HCT116 (cell line): ENCODE measurements around the gene SORCS2. TPM values are rescaled to one million over a fixed set of nuclear protein-coding genes. Genes with fewer than 3 reads are reported as not detected.

Source experiments
- ATAC-seq: fragments of 200-7000 bp; cut with Tn5 transposase; 2 replicates; pipeline ENCODE4 v1.9.1; 2020; ENCODE audit warnings: mild to moderate bottlenecking, moderate library complexity
- BruUV-seq: library from RNA; stranded (reverse); fragments of 400-500 nt; replicated peaks from 2 replicates; lab custom pipeline; 2021; lab: Mats Ljungman, UMichigan
- CTCF ChIA-PET: fragments of 300-600 bp; sonication (Branson Sonifier 250); formaldehyde crosslinking; loops from one replicate; lab custom pipeline; 2021; ENCODE audit warnings: antibody characterized with exemption; lab: Charles Lee
- POLR2A ChIA-PET: fragments of 300-600, 350-600 bp; sonication (Branson Sonifier 250); formaldehyde crosslinking; loops from one replicate; lab custom pipeline; 2021; ENCODE audit warnings: antibody characterized with exemption; lab: Charles Lee
- RAD21 ChIA-PET, 2 experiments: fragments of 300-600 bp; sonication (Branson Sonifier 250); formaldehyde crosslinking; loops; one replicate each; lab custom pipeline; 2023; ENCODE audit warnings: low total read pairs in 2 of 2; ENCODE audit not compliant: uncharacterized antibody in 2 of 2, unreplicated experiment in 2 of 2, low non-redundant PET in 1 of 2; lab: Charles Lee
- DNase-seq: peaks from one replicate; pipeline ENCODE4 v3.0.0-alpha.2; 2010; ENCODE audit warnings: low read depth, low spot score
- H2AFZ ChIP-seq: fragments of 200-600 bp; shearing (Covaris generic), sonication (generic); 2 replicates; pipeline ENCODE4 v1.6.1; 2017; ENCODE audit warnings: low read depth, mixed run types, mixed read lengths, antibody characterized with exemption, low read length; ENCODE audit not compliant: poor library complexity, severe bottlenecking
- H3K27ac ChIP-seq: 2 replicates; pipeline ENCODE4 v1.5.1; 2012; ENCODE audit warnings: low read depth, low read length
- H3K27me3 ChIP-seq: fragments of 200-600 bp; sonication (generic); 2 replicates; pipeline ENCODE4 v1.6.1; 2016; ENCODE audit warnings: mixed run types, low read length, mixed read lengths; ENCODE audit not compliant: insufficient read depth
- H3K36me3 ChIP-seq, 2 experiments: fragments of 200-500 bp in 1 of 2; fragments of 200-600 bp in 1 of 2; sonication (Bioruptor generic) in 1 of 2; sonication (generic) in 1 of 2; 2 replicates each; pipeline versions ENCODE4 v1.5.1 to v1.6.1; 2014 to 2016; ENCODE audit warnings: low read length in 2 of 2, inconsistent platforms in 1 of 2, mixed read lengths in 1 of 2, mixed run types in 1 of 2; ENCODE audit not compliant: insufficient read depth in 2 of 2, control insufficient read depth in 1 of 2
- H3K4me1 ChIP-seq, 2 experiments: fragments of 200-600 bp in 1 of 2; sonication (generic) in 1 of 2; 2 replicates each; pipeline versions ENCODE4 v1.5.1 to v1.6.1; 2012 to 2017; ENCODE audit warnings: low read length in 2 of 2, inconsistent platforms in 1 of 2, mild to moderate bottlenecking in 1 of 2, mixed read lengths in 1 of 2, mixed run types in 1 of 2, moderate library complexity in 1 of 2; ENCODE audit not compliant: insufficient read depth in 2 of 2, control insufficient read depth in 1 of 2
- H3K4me2 ChIP-seq: fragments of 200-600 bp; sonication (generic); 2 replicates; pipeline ENCODE4 v1.6.1; 2017; ENCODE audit warnings: mixed run types, low read length, mixed read lengths
- H3K4me3 ChIP-seq, 2 experiments: fragments of 200-600 bp in 1 of 2; sonication (generic) in 1 of 2; replicated peaks in 1 of 2; 2 replicates each; pipeline ENCODE4 v1.5.1; 2011 to 2016; ENCODE audit warnings: low read length in 2 of 2, control low read depth in 1 of 2, low read depth in 1 of 2, mild to moderate bottlenecking in 1 of 2, mixed read lengths in 1 of 2, mixed run types in 1 of 2
- H3K79me2 ChIP-seq: fragments of 200-600 bp; sonication (generic); 2 replicates; pipeline ENCODE4 v1.6.1; 2017; ENCODE audit warnings: mild to moderate bottlenecking, mixed run types, low read length, moderate library complexity, mixed read lengths; ENCODE audit not compliant: insufficient read depth
- H3K9ac ChIP-seq: fragments of 200-600 bp; sonication (generic); 2 replicates; pipeline ENCODE4 v1.6.1; 2016; ENCODE audit warnings: low read length, mixed read lengths
- H3K9me2 ChIP-seq: fragments of 200-600 bp; sonication (generic), shearing (Covaris generic); 2 replicates; pipeline ENCODE4 v1.6.1; 2017; ENCODE audit warnings: mixed run types, mild to moderate bottlenecking, moderate library complexity; ENCODE audit not compliant: insufficient read depth
- H3K9me3 ChIP-seq, 2 experiments: fragments of 200-500 bp in 1 of 2; fragments of 200-600 bp in 1 of 2; sonication (Bioruptor generic) in 1 of 2; sonication (generic) in 1 of 2; 2 replicates each; pipeline ENCODE4 v1.6.1; 2014 to 2017; ENCODE audit warnings: low read length in 2 of 2, mixed read lengths in 2 of 2, inconsistent platforms in 1 of 2, low read depth in 1 of 2, mild to moderate bottlenecking in 1 of 2, mixed run types in 1 of 2, moderate library complexity in 1 of 2; ENCODE audit not compliant: control insufficient read depth in 1 of 2, insufficient read depth in 1 of 2
- H4K20me1 ChIP-seq: fragments of 200-600 bp; sonication (generic), shearing (Covaris generic); 2 replicates; pipeline ENCODE4 v1.6.1; 2017; ENCODE audit warnings: mixed run types, mild to moderate bottlenecking, moderate library complexity; ENCODE audit not compliant: insufficient read depth
- JUND ChIP-seq: IDR thresholded peaks from 2 replicates; pipeline ENCODE4 v1.6.1; 2012
- SRF ChIP-seq: IDR thresholded peaks from 2 replicates; pipeline ENCODE4 v1.6.1; 2012; ENCODE audit warnings: low read depth
- TCF7L2 ChIP-seq: IDR thresholded peaks from 2 replicates; pipeline ENCODE4 v1.7.0; 2011; ENCODE audit warnings: borderline replicate concordance, inconsistent platforms; ENCODE audit not compliant: insufficient read depth, insufficient read length; ENCODE audit errors: extremely low read depth
- intact Hi-C: fragments of 100-400 bp; cut with micrococcal nuclease; formaldehyde crosslinking; loops from 2 replicates; pipeline ENCODE4 v1.10.0; 2022
- total RNA-seq: library from RNA; stranded (reverse); gene quantifications from one replicate; pipeline ENCODE4 v1.2.1, GENCODE V29; 2021; ENCODE audit not compliant: unreplicated experiment
- TF ChIP-seq, protein P1 (sequence below): IDR thresholded peaks from 2 replicates; pipeline ENCODE4 v1.6.1; 2012; ENCODE audit warnings: low read depth
- TF ChIP-seq, protein P2 (sequence below): IDR thresholded peaks from 2 replicates; pipeline ENCODE4 v1.6.1; 2011; ENCODE audit warnings: mild to moderate bottlenecking, low read length, moderate library complexity; ENCODE audit not compliant: insufficient replicate concordance; ENCODE audit errors: extremely low read depth

The SORCS2 gene
- total RNA-seq, 1 experiment from 2014 or later: 0.37 TPM

DNA sequence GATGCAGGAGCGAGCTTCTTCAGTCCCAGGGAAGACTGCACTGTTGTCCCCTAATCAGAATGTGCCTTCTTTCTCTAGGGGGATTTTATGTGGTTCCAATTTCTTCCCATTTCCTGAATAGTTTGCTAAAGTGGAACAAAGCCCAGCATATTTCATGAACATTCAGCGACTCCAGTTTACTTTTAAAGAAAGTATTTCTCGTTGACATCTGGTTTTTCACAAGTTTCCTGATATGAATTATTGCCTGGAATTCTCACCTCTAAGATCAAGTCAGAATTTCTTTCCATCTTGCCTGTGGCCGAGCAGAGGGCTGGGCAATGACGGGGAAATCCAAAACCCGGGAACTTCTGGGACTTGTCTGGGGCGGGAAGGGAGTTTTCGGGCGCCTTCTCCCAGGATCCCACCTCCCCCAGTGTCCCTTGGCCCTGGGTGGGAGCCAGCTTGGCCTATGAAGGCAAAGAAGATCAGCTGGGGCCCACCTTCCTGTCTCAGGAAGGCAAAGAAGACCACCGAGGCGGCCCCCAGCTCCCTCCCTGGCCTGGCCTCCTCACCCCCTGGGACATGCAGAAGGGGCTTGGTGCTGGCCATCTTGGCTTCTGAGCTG is 15.4 kb downstream of the SORCS2 start (continued):
- TF ChIP-seq, protein P1, sequence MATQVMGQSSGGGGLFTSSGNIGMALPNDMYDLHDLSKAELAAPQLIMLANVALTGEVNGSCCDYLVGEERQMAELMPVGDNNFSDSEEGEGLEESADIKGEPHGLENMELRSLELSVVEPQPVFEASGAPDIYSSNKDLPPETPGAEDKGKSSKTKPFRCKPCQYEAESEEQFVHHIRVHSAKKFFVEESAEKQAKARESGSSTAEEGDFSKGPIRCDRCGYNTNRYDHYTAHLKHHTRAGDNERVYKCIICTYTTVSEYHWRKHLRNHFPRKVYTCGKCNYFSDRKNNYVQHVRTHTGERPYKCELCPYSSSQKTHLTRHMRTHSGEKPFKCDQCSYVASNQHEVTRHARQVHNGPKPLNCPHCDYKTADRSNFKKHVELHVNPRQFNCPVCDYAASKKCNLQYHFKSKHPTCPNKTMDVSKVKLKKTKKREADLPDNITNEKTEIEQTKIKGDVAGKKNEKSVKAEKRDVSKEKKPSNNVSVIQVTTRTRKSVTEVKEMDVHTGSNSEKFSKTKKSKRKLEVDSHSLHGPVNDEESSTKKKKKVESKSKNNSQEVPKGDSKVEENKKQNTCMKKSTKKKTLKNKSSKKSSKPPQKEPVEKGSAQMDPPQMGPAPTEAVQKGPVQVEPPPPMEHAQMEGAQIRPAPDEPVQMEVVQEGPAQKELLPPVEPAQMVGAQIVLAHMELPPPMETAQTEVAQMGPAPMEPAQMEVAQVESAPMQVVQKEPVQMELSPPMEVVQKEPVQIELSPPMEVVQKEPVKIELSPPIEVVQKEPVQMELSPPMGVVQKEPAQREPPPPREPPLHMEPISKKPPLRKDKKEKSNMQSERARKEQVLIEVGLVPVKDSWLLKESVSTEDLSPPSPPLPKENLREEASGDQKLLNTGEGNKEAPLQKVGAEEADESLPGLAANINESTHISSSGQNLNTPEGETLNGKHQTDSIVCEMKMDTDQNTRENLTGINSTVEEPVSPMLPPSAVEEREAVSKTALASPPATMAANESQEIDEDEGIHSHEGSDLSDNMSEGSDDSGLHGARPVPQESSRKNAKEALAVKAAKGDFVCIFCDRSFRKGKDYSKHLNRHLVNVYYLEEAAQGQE: no peak
- TF ChIP-seq JUND (no peak), SRF (no peak)
- TF ChIP-seq, protein P2, sequence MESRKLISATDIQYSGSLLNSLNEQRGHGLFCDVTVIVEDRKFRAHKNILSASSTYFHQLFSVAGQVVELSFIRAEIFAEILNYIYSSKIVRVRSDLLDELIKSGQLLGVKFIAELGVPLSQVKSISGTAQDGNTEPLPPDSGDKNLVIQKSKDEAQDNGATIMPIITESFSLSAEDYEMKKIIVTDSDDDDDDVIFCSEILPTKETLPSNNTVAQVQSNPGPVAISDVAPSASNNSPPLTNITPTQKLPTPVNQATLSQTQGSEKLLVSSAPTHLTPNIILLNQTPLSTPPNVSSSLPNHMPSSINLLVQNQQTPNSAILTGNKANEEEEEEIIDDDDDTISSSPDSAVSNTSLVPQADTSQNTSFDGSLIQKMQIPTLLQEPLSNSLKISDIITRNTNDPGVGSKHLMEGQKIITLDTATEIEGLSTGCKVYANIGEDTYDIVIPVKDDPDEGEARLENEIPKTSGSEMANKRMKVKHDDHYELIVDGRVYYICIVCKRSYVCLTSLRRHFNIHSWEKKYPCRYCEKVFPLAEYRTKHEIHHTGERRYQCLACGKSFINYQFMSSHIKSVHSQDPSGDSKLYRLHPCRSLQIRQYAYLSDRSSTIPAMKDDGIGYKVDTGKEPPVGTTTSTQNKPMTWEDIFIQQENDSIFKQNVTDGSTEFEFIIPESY: no peak

DNA sequence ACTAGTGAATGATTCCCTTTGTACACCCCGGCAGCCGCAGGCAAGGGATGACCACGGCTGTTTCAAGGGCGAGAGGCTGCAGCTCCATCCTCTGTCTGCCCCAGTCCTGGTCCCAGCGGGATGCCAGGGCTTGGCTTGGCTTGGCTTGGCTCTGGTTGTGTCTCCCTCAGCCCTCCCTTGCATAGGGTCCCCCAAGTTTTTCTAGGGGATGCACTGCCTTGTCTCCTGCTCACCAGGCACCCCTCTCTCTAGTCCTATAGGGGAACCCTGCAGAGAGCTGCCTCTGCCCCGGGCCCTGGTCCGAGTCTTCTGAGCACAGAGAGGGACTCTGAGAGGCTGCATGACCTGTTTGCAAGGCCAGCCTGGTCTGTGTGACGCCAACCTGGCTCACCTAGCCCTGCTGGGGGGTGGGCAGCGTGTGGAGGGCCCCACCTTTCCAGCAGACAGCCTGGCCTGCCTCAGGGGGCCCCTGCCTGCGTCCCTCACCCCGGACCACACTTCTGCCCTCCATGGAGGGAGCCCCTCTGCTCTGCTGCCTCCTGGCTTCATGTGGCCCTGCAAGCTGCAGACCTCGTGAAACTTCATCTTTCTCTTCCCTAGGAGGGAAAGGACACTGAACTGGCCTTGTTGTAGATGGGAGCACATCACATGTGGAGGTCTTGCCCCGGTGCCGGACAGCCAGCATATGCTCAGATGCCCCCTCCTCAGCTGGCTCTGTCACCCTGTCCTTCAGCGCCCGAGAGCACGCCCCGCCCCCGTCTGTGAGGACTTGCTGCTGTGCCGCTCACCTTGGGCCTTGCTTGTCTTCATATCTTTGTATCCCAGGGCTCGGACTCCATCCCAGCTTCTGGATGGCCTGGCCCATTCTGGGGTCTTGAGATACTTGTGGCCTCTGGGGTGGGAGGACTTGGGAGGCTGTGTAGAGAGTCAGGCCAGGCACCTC is 16.4 kb downstream of the SORCS2 start:
- Histone ChIP-seq H3K27ac (no peak overlapping the region), H3K27me3 (no peaks in the 10 kb centered on the region), H3K9me3 (no peaks in the 10 kb centered on the region), H3K4me1 (peaks cover 23 to 37% of the 10 kb centered on the region in 2 experiments), H2AFZ (no peak overlapping the region), H3K36me3 (no peaks in the 10 kb centered on the region), H4K20me1 (no peaks in the 10 kb centered on the region), H3K4me3 (no peak overlapping the region), H3K4me2 (no peak overlapping the region)
- intact Hi-C loops: no loop called here
- no TSS peak for BruUV-seq
- DNase-seq (no peak), ATAC-seq (no peak)
- CTCF ChIA-PET: no interaction called here
- TF ChIP-seq TCF7L2: no peak
- TF ChIP-seq, all 23 proteins: peak for 0
- Histone ChIP-seq H3K9ac (no peak overlapping the region), H3K79me2 (no peaks in the 10 kb centered on the region), H3K9me2 (no peaks in the 10 kb centered on the region)
- POLR2A ChIA-PET: no interaction called here
- RAD21 ChIA-PET: no interaction called here
